Neutrophil (primary cell): Measurements from ENCODE around the gene TK1.

ENCODE experiments used
- H3K27ac ChIP-seq: fragments of 200-600 bp; sonication (generic); 2 replicates; pipeline ENCODE4 v1.5.1; 2016; ENCODE audit warnings: mild to moderate bottlenecking, moderate library complexity
- H3K27me3 ChIP-seq: fragments of 200-600 bp; sonication (generic); 2 replicates; pipeline ENCODE4 v1.6.0; 2016; ENCODE audit warnings: mild to moderate bottlenecking
- H3K36me3 ChIP-seq: fragments of 200-600 bp; sonication (generic); 2 replicates; pipeline ENCODE4 v1.5.1; 2017
- H3K4me1 ChIP-seq, 2 experiments: fragments of 200-600 bp in 1 of 2; sonication (generic) in 1 of 2; 1 replicate in 1 of 2; 2 replicates in 1 of 2; pipeline versions ENCODE4 v1.5.1 to v1.6.1; 2013 to 2016; ENCODE audit warnings: low read depth in 1 of 2, low read length in 1 of 2, mild to moderate bottlenecking in 1 of 2, moderate library complexity in 1 of 2; ENCODE audit not compliant: control insufficient read depth in 1 of 2, insufficient read depth in 1 of 2
- H3K4me3 ChIP-seq, 2 experiments: fragments of 200-600 bp in 1 of 2; sonication (generic) in 1 of 2; 1 replicate in 1 of 2; 2 replicates in 1 of 2; pipeline ENCODE4 v1.5.1; 2013 to 2016; ENCODE audit warnings: low read depth in 1 of 2, low read length in 1 of 2, mild to moderate bottlenecking in 1 of 2, moderate library complexity in 1 of 2
- H3K9me3 ChIP-seq: fragments of 200-600 bp; sonication (generic); 2 replicates; pipeline ENCODE4 v1.5.1; 2016
- CTCF ChIP-seq: fragments of 200-600 bp; sonication (generic); IDR thresholded peaks from 2 replicates; pipeline ENCODE4 v1.5.1; 2016; ENCODE audit warnings: antibody characterized with exemption

Gene TK1

GRCh38 chr17:78179372-78179771 lies 7.5 kb downstream of the TK1 start:
- Histone ChIP-seq H3K4me3 (no peak overlapping the region), H3K27ac (no peak overlapping the region), H3K36me3 (no peaks in the 10 kb centered on the region), H3K9me3 (no peaks in the 10 kb centered on the region), H3K4me1 (peaks cover 26 to 28% of the 10 kb centered on the region in 2 experiments), H3K27me3 (no peaks in the 10 kb centered on the region)
- no peak for TF ChIP-seq CTCF

- Histone ChIP-seq H3K27ac (peak overlapping the region; percentile 91), H3K4me3 (no peak overlapping the region), H3K4me1 (peaks cover 54 to 56% of the 10 kb centered on the region in 2 experiments), H3K27me3 (no peaks in the 10 kb centered on the region), H3K36me3 (peaks cover 10% of the 10 kb centered on the region), H3K9me3 (no peaks in the 10 kb centered on the region)
- peak; percentile 93 for TF ChIP-seq CTCF
Measured at GRCh38 chr17:78176548-78177025, 10.3 kb downstream of the TK1 start.

- H3K36me3 ChIP-seq = peaks cover 20% of the 10 kb centered on the region
- H3K4me3 ChIP-seq = no peak overlapping the region
- H3K9me3 ChIP-seq = no peaks in the 10 kb centered on the region
- H3K27me3 ChIP-seq = no peaks in the 10 kb centered on the region
- H3K27ac ChIP-seq = peak overlapping the region; percentile 91
- peaks cover 64 to 66% of the 10 kb centered on the region in 2 experiments for H3K4me1 ChIP-seq
- TF ChIP-seq CTCF = no peak
Measured at GRCh38 chr17:78175643-78175981, 11.2 kb downstream of the TK1 start.

DNA sequence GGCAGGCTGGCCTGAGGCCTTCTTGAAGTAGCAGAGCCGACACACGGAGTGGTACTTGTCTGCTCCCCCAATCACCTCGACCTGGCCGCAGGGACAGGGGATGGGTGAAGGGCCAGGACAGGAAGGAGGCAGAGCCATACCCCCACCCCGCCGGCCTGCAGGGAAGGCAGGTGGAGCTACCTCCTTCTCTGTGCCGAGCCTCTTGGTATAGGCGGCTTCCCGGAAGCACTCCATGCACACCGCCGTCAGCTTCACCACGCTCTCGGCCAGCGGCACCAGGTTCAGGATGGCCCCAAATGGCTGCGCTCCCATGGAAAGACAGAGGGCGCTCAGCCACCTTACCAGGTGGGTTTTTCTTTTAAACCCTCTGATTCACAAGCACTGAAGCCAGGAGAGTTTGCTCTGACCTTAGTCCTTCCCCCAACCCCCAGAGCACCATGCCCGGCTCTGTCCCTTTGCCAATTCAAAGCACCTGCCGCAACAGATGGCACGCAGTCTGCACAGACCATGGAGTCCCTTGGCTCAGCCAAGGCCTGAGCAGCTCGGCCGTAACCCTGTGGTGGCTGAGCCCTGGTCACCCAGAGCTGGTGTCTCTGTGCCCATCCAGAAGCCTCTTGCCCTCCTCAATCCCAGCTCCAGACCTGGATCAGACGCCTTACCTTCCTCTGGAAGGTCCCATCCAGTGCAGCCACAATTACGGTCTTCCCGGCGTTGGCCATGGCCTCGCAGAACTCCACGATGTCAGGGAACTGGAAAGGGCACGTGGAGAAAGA lies 11.8 kb downstream of the TK1 start:
- H3K4me3 ChIP-seq = peak overlapping the region; percentile 34 to 58
- no peaks in the 10 kb centered on the region for H3K9me3 ChIP-seq
- peaks cover 20% of the 10 kb centered on the region for H3K36me3 ChIP-seq
- no peak for TF ChIP-seq CTCF
- peak overlapping the region; percentile 91 for H3K27ac ChIP-seq
- H3K27me3 ChIP-seq = no peaks in the 10 kb centered on the region
- peaks cover 70 to 71% of the 10 kb centered on the region in 2 experiments for H3K4me1 ChIP-seq

GRCh38 chr17:78174346-78174869 lies 12.4 kb downstream of the TK1 start:
- peak overlapping the region; percentile 91 for H3K27ac ChIP-seq
- peaks cover 20% of the 10 kb centered on the region for H3K36me3 ChIP-seq
- H3K4me1 ChIP-seq = peaks cover 76 to 78% of the 10 kb centered on the region in 2 experiments
- H3K4me3 ChIP-seq = peak overlapping the region; percentile 34 to 58
- TF ChIP-seq CTCF = peak; percentile 88
- H3K27me3 ChIP-seq = no peaks in the 10 kb centered on the region
- no peaks in the 10 kb centered on the region for H3K9me3 ChIP-seq
